ACC112 (cell line): ENCODE results near the gene ARHGAP15.

Experiments
- H2AFZ ChIP-seq: fragments of 200-600 bp; sonication (generic); one replicate; pipeline ENCODE4 v1.6.0; 2017; ENCODE audit warnings: antibody characterized with exemption, low read length; ENCODE audit not compliant: unreplicated experiment
- H3K27ac ChIP-seq: fragments of 200-600 bp; sonication (generic); 2 replicates; pipeline ENCODE4 v1.5.1; 2014; ENCODE audit warnings: low read depth, mild to moderate bottlenecking, antibody characterized with exemption, low read length, moderate library complexity
- H3K27me3 ChIP-seq: fragments of 200-600 bp; sonication (generic); 2 replicates; pipeline ENCODE4 v1.6.1; 2014; ENCODE audit warnings: mild to moderate bottlenecking, antibody characterized with exemption, low read length, moderate library complexity, mixed read lengths; ENCODE audit not compliant: insufficient read depth
- H3K36me3 ChIP-seq: fragments of 200-600 bp; sonication (generic); 2 replicates; pipeline ENCODE4 v1.6.1; 2016; ENCODE audit warnings: mild to moderate bottlenecking, antibody characterized with exemption, low read length, moderate library complexity, mixed read lengths; ENCODE audit not compliant: insufficient read depth
- H3K4me1 ChIP-seq: fragments of 200-600 bp; sonication (generic); one replicate; pipeline ENCODE4 v1.6.1; 2016; ENCODE audit warnings: low read length, mixed read lengths; ENCODE audit not compliant: insufficient read depth, unreplicated experiment, control insufficient read depth
- H3K4me3 ChIP-seq: fragments of 200-600 bp; sonication (generic); 2 replicates; pipeline ENCODE4 v1.5.1; 2014; ENCODE audit warnings: mild to moderate bottlenecking, low read depth, low read length
- H3K79me2 ChIP-seq: fragments of 200-600 bp; sonication (generic); one replicate; pipeline ENCODE4 v1.6.0; 2016; ENCODE audit warnings: low read length; ENCODE audit not compliant: control insufficient read depth, unreplicated experiment, insufficient read depth

The ARHGAP15 gene

DNA sequence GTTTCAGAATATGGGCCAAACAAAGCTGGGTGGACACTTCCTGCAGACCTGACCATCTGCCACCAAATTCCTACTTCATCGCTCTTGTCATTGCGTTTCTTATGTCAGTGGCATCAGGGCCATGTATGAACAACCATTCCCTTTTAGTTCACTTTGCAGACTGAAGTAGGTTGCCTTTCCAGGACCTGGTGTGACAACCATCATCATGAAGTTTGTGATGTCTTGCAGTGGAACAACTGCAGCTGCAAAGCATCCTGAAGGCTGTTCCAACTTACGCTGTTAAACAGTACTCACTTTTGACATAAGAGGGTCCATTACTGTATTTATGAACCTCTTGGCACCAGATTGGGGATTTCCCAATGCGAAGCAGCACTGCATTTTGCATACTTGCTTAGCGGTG is 511.6 kb downstream of the ARHGAP15 start:
- Histone ChIP-seq H3K36me3 (no peaks in the 10 kb centered on the region), H3K27me3 (no peaks in the 10 kb centered on the region), H2AFZ (no peak overlapping the region), H3K27ac (no peak overlapping the region), H3K4me3 (no peak overlapping the region), H3K4me1 (no peaks in the 10 kb centered on the region), H3K79me2 (no peaks in the 10 kb centered on the region)

DNA sequence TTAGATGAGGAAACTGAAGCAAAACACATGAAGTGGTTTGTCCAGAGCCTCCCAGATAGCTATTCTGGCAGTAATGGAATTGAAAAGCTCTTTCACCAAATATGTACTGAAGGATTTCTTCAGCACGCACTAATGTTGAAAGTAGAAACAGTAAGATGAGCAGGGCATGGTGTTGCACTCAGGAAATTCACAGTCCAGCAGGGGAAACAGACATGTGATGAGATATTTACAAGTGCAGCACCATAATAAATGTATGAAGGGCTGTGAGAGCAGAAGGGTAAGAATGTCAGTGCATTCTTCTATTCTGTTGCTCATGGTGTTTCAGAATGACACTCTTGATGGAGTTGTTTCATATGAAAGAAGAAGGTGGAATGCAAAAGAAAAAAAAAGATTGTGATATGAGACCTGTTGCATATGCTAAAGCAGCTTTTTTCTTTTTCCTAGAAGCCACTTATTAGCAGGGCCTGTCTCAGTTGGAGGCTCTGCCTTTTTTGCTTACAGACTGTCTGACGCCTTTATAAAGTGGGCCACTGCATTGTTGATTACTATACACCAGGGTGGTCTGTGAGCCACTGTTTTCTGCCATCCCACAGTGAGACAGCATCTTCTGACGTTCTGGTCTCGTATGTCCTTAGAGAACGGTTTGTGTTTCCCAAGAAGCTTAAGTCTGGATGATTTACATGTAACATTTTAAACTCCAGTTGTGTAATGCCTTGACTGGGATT is 516.9 kb downstream of the ARHGAP15 start:
- Histone ChIP-seq H3K27me3 (peaks cover 8% of the 10 kb centered on the region; the same call in 1 of the 2 replicates), H3K36me3 (no peaks in the 10 kb centered on the region), H3K27ac (no peak overlapping the region), H3K79me2 (no peaks in the 10 kb centered on the region), H3K4me3 (no peak overlapping the region), H3K4me1 (no peaks in the 10 kb centered on the region), H2AFZ (no peak overlapping the region)

DNA sequence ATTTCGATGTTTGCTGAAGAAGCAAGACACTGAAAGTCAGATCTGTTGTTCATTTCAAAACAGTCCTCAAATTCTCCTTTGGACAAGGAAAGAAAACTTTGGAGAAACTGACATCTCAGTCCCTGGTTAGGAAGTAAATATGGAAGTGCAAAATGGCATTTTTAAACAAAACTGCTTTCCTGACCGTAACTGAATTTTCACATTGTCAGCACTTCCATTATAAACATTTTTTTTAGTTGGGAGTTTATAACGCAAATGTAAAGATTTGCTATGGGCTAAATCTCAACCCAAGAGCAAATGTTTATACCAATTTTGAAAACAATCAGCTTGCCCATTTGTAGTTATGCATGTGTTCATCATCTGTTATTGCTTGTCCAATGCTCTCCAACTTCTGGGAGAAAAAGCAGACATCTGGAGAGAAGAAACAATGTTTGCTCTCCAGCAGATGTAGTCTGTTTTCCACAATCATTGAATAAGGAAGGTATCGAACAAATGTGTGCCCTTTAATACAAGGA is 520.1 kb downstream of the ARHGAP15 start:
- Histone ChIP-seq H3K79me2 (no peaks in the 10 kb centered on the region), H3K4me3 (no peak overlapping the region), H3K4me1 (no peaks in the 10 kb centered on the region), H3K27ac (no peak overlapping the region), H2AFZ (no peak overlapping the region), H3K36me3 (no peaks in the 10 kb centered on the region), H3K27me3 (peaks cover 15% of the 10 kb centered on the region; the same call in 1 of the 2 replicates)

DNA sequence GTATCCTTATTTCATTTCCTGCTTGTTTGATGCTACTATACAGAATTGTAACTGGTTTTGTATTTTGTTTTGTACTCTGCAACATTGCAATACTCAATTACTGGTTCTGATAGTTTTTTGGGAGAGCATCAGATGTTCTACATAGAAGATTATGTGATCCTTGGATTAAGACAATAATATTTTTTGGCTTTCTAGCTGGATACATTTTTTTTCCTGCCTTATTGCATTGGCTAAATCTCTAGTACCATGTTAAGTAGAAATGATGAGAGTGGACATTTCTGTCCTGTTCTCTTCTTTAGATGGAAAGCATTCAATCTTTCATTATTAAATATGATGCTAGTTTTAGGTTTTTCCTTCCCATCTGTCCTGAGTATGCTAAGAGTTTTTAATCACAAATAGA is 523.5 kb downstream of the ARHGAP15 start:
- no peak overlapping the region for H3K4me3 ChIP-seq
- no peaks in the 10 kb centered on the region for H3K4me1 ChIP-seq
- H2AFZ ChIP-seq, result no peak overlapping the region
- no peaks in the 10 kb centered on the region for H3K79me2 ChIP-seq
- peaks cover 15% of the 10 kb centered on the region; the same call in 1 of the 2 replicates for H3K27me3 ChIP-seq
- H3K36me3 ChIP-seq, result no peaks in the 10 kb centered on the region
- H3K27ac ChIP-seq, result no peak overlapping the region

- Histone ChIP-seq H3K4me1 (no peaks in the 10 kb centered on the region), H2AFZ (no peak overlapping the region), H3K79me2 (no peaks in the 10 kb centered on the region), H3K27me3 (no peaks in the 10 kb centered on the region), H3K36me3 (no peaks in the 10 kb centered on the region), H3K27ac (no peak overlapping the region), H3K4me3 (no peak overlapping the region)
Observed at GRCh38 chr2:143668234-143668633, 539.0 kb downstream of the ARHGAP15 start.

DNA sequence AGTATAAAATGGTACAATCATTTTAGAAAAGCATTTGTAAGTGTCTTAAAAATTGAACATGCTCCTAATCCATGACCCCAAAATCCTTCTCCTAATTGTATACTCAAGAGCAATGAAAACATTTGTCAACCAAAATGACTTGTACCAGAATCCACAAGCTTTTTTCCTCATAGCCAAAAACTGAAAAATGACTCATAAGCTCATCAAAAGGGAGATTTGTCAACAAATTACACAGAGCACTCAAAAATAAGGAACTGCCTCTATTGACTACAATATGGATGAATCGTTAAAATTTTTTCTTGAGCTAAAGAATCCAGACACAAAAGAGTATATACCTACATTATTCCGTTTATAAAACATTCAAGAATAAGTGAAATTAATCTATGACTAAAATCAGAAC is 544.8 kb downstream of the ARHGAP15 start:
- Histone ChIP-seq H3K36me3 (no peaks in the 10 kb centered on the region), H3K27me3 (no peaks in the 10 kb centered on the region), H3K79me2 (no peaks in the 10 kb centered on the region), H3K4me1 (no peaks in the 10 kb centered on the region), H2AFZ (no peak overlapping the region), H3K27ac (no peak overlapping the region), H3K4me3 (no peak overlapping the region)

DNA sequence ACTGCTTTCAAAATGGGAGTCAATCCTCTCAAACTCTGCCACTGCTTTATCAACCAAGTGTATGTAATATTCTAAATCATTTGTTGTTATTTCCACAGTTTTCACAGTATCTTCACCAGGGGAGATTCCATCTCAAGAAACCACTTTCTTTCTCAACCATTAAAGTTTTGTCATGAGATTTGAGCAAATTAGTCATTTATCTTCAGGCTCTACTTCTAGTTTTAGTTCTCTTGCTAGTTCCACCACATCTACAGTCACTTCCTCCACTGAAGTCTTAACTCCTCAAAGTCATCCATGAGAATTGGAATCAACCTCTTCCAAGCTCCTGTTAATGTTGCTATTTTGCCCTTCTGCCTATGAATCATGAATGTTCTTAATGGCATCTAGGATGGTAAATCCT is 545.8 kb downstream of the ARHGAP15 start:
- no peak overlapping the region for H3K27ac ChIP-seq
- H3K36me3 ChIP-seq, result no peaks in the 10 kb centered on the region
- no peak overlapping the region for H2AFZ ChIP-seq
- H3K4me3 ChIP-seq, result no peak overlapping the region
- no peaks in the 10 kb centered on the region for H3K4me1 ChIP-seq
- H3K27me3 ChIP-seq, result no peaks in the 10 kb centered on the region
- H3K79me2 ChIP-seq, result no peaks in the 10 kb centered on the region

GRCh38 chr2:143679617-143680016 is 550.4 kb downstream of the ARHGAP15 start:
- no peaks in the 10 kb centered on the region for H3K79me2 ChIP-seq
- no peak overlapping the region for H3K27ac ChIP-seq
- H3K27me3 ChIP-seq, result no peaks in the 10 kb centered on the region
- no peaks in the 10 kb centered on the region for H3K4me1 ChIP-seq
- H3K4me3 ChIP-seq, result no peak overlapping the region
- H2AFZ ChIP-seq, result no peak overlapping the region
- H3K36me3 ChIP-seq, result no peaks in the 10 kb centered on the region

DNA sequence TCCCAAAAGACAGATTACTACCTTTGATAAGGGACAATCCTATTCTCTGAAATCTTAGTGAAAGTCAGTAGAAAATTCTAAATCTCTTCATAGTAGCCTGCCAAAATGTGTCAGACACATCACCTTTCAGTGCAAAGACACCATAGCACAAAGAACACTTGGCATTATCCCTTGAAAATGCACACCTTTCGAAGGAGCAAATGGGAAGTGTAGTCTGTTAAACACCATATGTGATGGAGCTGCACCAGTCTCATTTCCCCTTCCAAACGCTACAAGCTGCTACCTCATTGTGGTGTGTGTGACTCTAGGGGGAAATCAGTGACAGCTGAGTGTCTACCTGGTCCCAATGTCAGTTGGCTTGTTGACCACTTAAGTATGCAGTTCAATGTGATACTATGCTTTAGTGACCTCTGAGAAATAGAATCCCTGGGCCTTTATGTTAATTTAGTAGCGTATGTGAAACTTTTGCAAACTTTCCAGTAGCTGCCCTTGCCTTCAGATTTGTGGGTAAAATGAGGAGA is 551.7 kb downstream of the ARHGAP15 start:
- Histone ChIP-seq H3K79me2 (no peaks in the 10 kb centered on the region), H2AFZ (no peak overlapping the region), H3K27ac (no peak overlapping the region), H3K27me3 (no peaks in the 10 kb centered on the region), H3K36me3 (no peaks in the 10 kb centered on the region), H3K4me3 (no peak overlapping the region), H3K4me1 (no peaks in the 10 kb centered on the region)

- no peaks in the 10 kb centered on the region for H3K27me3 ChIP-seq
- no peaks in the 10 kb centered on the region for H3K36me3 ChIP-seq
- H2AFZ ChIP-seq, result no peak overlapping the region
- no peaks in the 10 kb centered on the region for H3K79me2 ChIP-seq
- no peak overlapping the region for H3K27ac ChIP-seq
- no peak overlapping the region for H3K4me3 ChIP-seq
- H3K4me1 ChIP-seq, result no peaks in the 10 kb centered on the region
Observed at GRCh38 chr2:143682436-143683055, 553.3 kb downstream of the ARHGAP15 start.

- Histone ChIP-seq H3K79me2 (no peaks in the 10 kb centered on the region), H3K4me3 (no peak overlapping the region), H3K36me3 (no peaks in the 10 kb centered on the region), H2AFZ (no peak overlapping the region), H3K4me1 (no peaks in the 10 kb centered on the region), H3K27me3 (no peaks in the 10 kb centered on the region), H3K27ac (no peak overlapping the region)
Observed at GRCh38 chr2:143683977-143684376, 554.8 kb downstream of the ARHGAP15 start.
